HG03565 (cell line): ENCODE measurements around the gene SELENOM.
A peak's percentile ranks its signal among the peaks of the same experiment; 100 is the strongest.
"Not testable (repeated sequence)": the region's sequence is repeated elsewhere in the genome, so short reads cannot be mapped to it uniquely, and the experiment has no call there.

Experiments used
- ATAC-seq: cut with Tn5 transposase; IDR thresholded peaks from one replicate; pipeline ENCODE4 v1.9.1; 2021; ENCODE audit warnings: mild to moderate bottlenecking, moderate library complexity; ENCODE audit not compliant: unreplicated experiment

Gene SELENOM

GRCh38 chr22:31080848-31081649 lies 26.3 kb downstream of the SELENOM start, which contains the start of gene SMTN:
Gene SMTN, plus strand, starts transcription at chr22:31081318. Its CDS starts 1,941 bp downstream, at chr22:31083259.
- peak; percentile 39 for ATAC-seq

- no peak for ATAC-seq
Measured at GRCh38 chr22:31080164-31080847, 27.1 kb downstream of the SELENOM start.

DNA sequence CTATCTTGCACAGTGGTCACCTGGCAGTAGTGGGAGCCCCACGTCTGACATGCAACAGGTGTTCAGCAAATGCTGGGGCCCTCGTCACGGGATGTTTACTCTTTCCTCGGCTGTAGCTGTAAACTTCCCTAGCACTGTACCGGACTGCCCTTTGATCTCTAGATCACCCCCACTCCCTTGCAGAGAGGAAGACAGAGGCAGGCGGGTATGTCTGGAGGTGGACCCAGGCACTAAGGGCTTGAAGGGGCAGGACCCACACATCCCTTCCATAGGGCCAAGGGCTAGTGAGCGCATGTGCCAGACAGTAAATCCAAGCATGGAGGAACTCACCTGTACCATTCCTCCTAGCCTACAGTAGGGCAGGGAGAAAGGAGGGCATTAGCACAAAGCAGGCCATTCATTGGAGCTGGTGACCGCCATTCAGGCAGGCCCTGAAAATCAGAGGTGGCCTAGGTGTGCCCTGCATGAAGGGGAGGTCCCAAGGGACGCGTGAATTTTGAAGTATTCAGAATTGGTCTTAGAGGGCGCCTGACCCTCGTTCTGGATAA lies 28.2 kb downstream of the SELENOM start:
- no peak for ATAC-seq

DNA sequence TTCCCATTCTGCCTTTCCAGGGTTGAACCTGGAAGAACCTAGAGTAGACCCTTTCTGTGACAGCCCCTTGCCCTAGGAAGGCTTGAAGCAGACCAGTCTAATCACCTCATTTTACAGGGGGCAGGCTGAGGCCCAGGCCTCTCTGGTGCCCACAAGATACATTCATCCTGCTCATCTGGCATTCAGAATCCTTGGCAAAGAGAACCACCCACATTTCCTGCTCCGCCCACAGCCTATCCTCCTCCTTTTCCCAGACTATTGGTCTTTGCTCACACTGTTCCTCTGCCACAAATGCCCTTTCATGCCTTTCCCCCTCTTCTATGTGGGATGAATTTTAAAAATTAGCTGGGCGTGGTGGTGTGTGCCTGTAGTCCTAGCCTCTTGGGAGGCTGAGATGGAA lies 29.0 kb downstream of the SELENOM start:
- not testable (repeated sequence) for ATAC-seq

GRCh38 chr22:31077681-31078080 lies 29.7 kb downstream of the SELENOM start:
- no peak for ATAC-seq

GRCh38 chr22:31075961-31076360 lies 31.4 kb downstream of the SELENOM start:
- no peak for ATAC-seq

- ATAC-seq, result not testable (repeated sequence)
Measured at GRCh38 chr22:31073545-31074145, 33.7 kb downstream of the SELENOM start.

- not testable (repeated sequence) for ATAC-seq
Measured at GRCh38 chr22:31073125-31073524, 34.2 kb downstream of the SELENOM start.

DNA sequence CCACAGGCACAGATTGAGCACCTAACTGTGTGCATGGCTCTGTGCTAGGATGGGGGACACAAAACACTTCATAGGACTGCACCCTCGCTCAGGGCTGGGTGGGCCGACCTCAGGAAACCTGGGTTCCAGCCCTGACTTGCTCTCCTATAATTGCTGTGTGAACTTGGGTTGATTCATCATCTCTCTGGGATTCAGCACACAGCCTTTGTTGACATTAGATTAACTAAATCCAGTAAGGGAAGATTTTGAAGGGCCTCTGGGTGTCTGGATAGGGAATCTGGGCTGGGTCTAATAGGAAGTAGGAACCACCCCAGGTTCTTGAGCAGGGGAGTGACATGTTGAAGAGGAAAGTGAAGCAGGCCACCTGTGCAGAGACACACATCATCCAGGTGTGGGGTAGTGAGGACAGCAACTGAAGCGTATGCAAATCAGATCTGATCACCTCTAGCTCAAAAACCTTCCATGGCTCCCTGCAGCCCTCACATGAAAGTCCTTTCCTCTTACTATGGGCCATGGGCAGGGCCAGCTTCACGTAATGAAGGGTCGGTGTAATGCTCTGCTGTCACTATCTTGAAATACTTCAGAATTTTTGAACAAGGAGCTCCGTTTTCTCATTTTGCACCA lies 37.6 kb downstream of the SELENOM start:
- not testable (repeated sequence) for ATAC-seq

GRCh38 chr22:31068970-31069369 lies 38.4 kb downstream of the SELENOM start:
- no peak for ATAC-seq

DNA sequence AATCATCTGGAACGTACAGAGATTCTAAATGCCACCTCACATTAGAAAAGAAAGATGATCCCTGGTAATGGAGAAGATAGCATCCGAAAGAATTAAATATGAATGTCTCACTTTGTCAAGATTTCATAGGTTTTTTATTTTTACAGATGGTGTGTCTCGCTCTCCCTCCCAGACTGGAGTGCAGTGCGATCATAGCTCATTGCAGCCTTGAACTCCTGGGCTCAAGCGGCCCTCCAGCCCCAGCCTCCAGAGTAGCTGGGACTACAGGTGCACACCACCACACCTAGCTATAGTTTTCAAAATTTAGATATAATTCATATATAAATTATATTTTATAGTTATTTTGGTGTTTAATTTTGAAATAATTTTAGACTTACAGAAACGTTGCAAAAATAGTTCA lies 43.0 kb downstream of the SELENOM start:
- ATAC-seq, result no peak

DNA sequence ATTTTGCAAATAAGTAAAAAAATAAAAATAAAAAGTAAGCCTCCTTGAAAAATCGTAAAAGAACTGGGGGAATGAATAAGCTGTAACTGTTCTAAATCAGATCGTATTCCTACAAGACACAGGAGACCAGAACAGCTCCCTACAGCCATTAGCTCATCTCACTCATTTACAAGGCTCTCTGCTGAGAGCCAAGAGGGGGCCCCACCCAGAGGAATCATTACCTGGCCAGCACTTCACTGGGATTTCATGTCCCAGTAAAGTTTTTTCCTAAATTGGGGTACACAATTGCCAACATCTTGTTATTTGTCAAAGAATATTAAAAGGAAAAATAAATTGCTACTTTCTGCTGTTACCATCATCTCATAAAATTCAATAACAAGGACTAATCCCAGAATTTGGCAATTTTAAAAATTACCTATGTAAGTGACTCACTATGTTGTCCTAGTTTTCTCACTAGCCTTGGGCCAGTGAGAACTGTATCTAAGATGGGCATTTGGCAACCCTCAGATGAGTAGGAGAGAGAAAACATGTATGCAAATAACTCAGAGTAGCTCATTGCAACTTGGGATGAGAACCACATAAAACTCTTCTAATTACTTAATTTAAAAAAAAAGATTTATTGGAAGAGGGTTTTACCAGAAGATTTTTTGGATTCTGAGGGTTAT lies 44.7 kb downstream of the SELENOM start:
- no peak for ATAC-seq

DNA sequence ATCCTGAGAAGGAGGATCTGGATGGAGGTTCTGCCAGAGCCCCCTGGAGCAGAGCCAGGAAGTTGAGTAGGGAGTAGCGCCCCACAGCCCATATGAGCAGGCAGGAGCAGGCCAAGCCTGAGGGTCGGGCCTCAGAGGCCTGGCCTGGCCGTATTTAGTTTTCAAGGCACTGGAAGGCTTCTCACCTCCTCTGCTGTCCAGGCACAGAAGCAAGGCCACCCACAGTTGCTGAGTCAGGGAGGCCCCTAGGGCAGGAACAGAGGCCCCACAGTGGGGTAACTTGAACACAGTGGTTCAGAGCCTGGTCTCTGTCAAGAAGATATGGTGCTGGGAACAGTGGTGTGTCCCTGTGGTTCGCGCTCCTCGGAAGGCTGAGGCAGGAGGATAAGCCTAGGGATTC lies 47.7 kb downstream of the SELENOM start:
- ATAC-seq, result not testable (repeated sequence)

DNA sequence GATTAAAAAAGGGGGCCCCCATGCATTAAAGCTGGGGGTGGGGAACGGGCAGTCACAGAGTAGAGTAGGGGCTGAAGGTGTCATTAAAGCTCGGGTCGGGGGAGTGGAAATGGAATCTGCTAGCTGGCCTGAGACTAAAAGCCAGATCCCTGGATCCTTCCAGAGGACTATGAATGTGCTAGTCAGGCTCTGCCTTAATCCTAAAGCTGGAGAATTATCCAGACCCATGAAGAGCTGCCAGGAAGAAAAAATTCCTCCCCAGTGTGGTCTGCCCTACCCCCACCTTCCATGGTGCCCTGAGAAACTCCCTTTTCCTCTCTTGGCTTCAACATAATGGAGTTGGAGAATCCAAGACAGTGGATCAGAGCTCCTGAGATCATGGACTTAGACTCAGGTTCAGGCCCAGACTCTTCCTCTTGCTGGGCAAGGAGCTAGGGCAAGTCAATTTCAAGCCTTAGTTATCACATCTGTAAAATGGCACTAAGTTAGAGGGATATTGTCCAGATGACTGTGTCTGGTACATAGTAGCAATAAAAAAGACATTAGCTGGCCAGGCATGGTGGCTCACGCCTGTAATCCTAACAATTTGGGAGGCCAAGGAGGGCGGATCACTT lies 50.3 kb downstream of the SELENOM start:
- no peak for ATAC-seq

DNA sequence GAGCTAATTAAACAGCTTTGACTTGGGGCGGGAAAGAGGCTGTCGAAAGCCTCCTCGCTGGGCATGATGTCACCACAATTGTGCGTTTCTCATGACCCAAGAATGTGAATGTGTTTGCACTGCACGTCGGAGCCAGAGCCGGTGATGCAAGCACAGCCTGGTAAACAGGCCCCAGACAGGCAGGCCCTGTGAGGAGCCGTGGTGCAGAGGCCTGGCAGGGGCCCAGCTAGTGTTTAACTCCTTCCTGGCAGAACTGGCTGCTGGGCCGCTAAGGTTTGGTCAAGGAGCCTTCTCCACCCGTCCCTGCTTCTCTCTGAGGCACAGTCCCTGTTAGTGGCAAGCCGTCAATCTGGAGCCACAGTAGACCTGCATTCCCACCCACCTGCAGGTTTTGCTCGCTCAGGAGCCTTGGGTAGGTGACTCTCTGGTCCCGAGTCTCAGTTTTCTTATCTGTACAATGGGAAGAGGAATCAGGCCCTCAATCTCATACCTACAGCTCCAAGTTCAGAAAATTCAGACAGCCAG lies 51.7 kb downstream of the SELENOM start:
- no peak for ATAC-seq

GRCh38 chr22:31055117-31055634 lies 52.2 kb downstream of the SELENOM start:
- ATAC-seq, result no peak
